SW 1271 (cell line): ENCODE data around the gene SLC25A40.
"Not testable (repeated sequence)": the region's sequence is repeated elsewhere in the genome, so short reads cannot be mapped to it uniquely, and the experiment has no call there.

Experiments
- DNase-seq, 2 experiments: peaks; one replicate each; lab custom pipeline; 2025; lab: John Stamatoyannopoulos, UW

SLC25A40 gene

DNA sequence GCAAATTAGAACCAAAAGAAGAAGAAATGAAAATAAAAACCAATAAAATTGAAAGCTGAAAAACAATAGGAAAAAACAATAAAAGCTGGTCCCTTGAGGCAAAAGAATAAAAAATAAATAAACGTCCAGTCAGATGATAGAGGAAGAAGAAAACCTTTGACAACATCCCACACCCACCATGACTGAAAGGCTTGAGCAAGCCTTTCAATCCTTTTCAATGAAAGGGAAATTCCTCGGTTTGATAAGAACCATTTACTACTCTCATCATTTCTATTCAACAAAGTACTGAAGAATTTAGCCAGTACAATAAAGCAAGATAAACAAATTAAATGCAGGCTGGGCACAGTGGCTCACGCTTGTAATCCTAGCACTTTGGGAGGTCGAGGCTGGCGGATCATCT, 3.8 kb downstream of the SLC25A40 start:
- DNase-seq: no peak

DNA sequence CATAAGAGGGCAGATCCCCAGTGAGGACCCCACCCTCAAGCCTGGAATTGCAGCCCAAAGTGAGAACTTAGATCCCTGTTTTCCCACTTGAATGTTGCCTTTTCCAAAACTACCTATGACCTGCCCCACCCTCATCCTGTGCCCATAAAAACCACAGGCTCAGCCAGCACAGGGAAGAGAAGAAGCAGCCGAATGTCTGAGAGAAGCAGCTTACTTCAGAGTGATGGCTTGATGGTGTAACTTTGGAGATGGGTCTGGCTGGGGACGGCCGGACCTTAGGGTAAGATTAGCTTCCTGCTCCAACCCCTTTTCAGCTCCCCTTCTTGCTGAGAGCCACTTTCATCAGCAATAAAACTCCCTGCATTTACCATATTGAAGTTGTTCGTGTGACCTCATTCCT, 5.7 kb downstream of the SLC25A40 start:
- no peak for DNase-seq

DNA sequence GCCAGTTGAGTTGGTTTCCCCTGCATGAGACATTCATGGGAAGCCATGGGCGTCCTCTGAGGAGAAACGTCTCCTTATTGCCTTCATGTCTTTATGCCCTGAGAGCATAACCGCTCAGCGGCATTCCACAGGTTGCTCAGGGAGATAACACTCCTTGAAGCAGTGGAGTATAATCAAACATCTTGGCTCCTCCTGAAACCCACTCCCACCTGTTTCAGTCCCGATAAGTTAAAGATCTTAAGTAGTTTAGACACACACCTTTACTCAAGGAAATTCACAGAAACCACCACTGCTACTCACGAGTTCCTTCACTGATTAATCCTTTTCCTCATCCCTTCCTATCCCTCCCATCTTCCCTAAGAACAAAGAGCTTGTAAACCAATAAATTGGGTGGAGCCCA, 9.6 kb downstream of the SLC25A40 start:
- DNase-seq: not testable (repeated sequence)

DNA sequence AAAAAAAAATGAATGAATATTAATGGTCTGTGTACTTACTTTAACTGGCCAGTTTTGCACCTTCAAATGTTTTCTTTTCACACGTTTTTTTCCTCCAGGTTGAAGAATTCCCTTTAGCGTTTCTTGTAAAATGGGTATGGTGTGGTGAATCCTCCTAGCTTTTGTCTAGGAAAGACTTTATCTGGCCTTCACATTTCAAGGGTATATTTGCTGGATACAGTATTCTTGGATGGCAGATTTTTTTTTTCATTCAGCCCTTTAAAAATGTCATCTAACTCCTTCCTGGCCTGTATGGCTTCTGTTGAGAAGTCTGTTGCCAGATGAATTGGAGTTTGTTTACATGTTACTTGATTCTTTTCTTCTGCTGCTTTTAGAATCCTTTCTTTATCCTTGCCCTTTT, 10.1 kb downstream of the SLC25A40 start:
- no peak for DNase-seq

DNA sequence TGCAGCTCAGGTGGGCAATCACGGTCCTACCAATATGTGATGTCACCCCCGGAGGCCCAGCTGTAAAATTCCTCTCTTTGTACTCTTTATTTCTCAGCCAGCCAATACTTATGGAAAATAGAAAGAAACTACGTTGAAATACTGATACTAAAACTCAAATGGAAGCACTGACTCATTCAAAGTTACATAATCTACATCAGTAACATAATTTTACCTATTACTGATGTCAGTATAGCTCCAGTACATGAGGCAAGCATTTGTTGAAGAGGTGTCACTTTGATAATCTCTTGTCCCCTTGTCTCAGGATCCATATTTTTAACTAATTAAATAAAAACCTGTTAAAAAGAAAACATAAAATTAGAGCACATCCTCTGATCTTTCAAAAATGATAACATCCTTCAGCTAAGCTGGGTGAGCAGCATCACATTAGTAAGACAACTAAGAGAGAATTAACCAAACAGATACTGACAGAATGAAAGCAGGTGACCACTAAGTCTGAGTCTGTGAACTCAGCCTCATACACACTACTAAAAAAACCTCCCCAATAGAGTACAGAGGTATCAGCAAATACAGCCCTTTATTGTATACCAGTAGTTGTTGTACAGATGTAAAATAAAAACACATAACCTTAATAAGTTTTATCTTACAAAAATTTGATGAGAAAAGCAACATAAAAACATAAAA, 17.6 kb downstream of the SLC25A40 start:
- no peak for DNase-seq

DNA sequence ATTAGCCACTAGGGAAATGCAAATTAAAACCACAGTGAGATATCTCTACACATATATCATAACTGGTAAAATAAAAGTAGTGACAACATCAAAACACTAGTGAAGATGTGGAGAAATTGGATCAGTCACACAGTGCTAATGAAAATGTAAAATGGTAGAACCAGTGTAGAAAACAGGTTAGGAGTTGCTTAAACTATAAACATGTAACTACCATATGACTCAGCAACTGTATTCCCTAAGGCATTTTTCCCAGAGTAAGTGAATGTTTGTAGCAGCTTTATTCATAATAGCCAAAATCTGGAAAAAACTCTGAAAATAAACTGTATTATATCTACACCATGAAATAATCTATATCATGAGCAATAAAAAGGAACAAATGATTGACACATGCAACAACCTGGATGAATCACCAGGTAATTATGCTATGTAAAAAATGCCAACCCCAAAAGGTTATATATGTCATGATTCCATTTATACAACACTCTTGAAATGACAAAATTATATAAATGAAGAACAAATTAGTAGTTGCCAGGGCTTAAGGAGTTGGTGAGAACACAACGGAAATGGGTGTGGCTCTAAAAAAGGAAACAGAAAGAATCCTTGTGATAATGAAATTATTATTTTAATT, 22.8 kb downstream of the SLC25A40 start:
- DNase-seq: peak in 1 of 2 experiments; percentile 30

DNA sequence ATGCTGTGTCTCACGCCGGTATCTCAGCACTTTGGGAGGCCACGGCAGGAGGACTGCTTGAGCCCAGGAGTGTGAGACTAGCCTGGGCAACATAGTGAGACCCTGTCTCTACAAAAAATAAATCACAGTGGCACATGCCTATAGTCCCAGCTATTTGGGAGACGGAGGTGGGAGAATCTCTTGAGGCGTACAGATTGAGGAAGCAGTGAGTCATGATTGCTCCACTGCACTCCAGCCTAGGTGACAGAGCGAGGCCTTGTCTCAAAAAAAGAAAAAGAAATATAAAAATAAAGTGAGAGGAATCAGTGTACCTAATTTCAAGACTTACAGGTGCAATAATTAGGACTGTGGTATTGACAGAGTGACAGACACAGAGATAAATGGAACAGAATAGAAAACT, 23.9 kb downstream of the SLC25A40 start:
- no peak for DNase-seq

DNA sequence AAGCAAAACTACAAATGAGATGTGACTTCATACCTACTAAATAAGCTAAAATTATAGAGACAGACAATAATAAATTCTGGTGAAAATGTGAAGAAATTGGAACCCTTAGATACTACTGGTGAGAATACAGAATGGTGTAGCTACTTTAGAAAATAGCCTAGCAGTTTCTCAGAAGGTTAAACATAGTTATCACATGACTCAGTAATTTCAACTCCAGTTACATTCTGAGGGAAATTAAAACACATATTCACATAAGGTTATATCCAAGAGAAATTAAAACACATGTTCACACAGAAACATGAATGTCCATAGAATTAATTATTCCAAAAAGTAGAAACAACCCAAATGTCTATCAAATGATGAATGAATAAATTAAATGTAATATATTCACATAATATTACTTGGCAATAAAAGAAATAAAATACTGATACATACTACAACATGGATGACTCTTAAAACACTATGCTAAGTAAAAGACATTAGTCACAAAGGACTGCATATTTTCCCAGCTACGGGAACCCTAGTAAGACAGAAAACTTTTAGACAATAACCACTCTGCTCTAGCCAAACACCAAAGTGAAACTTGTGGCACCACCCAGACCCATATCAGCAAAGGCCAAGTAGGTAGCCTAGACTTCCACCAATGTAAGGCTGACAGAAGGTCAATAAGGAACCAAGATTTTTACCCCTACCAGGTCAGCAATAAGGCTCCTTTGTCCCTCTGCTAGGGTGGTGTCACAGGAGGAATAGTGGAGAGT, 25.1 kb downstream of the SLC25A40 start:
- DNase-seq: no peak

DNA sequence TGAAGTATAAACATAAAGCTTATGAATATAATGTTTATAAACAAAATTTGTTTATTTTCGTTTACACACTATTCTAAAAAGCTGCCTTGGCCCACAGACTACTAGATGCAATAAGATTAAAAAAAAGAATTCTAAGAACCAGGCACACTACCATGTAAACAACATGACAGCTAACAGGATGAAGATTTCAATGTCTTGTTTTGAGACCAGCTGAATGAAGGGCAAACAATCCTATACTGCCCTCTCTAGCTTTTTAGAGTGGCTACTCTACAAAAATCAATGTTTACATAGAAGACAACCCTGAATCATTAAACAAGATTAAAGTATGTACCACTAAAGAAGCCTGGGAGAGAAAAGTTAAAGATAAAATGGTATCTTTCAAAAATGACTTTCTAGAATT, 38.6 kb downstream of the SLC25A40 start:
- DNase-seq: no peak

DNA sequence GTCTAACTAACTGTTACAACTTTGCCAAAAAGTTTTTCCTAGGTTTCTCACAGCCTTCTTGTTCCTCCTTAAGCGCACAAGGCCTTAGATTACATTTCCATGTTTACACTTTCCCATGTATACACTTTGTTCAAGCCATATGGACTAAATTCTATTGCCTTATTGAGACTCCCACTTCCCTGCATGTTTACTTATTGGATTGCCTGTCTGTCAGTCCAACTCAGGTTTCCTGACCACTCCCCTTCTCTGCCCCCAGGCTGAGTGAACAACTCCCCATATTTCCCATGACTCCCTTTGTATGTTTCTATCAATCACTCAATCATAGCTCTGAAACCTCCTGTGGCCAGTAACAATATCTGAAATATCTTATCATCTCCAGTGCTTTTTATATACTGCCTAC, 43.0 kb downstream of the SLC25A40 start:
- no peak for DNase-seq

DNA sequence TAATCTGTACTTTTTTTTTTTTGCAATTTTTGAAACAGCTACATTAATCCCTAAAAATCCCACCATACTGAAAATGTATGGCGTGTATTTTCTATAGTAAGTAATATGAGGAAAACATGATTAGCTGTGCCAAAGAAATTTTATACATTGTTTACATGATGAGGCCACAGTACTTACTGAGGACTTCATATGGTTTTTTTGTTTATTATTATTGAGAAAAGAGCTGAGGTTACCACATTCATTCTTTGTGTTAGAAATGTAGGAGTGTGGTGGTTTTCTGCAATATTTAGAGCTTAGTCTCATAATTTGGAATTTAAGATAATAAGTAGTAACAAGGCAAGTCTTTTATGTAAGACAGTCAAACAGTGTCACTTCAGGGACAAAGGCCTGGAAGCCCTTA, 45.1 kb downstream of the SLC25A40 start:
- no peak for DNase-seq

DNA sequence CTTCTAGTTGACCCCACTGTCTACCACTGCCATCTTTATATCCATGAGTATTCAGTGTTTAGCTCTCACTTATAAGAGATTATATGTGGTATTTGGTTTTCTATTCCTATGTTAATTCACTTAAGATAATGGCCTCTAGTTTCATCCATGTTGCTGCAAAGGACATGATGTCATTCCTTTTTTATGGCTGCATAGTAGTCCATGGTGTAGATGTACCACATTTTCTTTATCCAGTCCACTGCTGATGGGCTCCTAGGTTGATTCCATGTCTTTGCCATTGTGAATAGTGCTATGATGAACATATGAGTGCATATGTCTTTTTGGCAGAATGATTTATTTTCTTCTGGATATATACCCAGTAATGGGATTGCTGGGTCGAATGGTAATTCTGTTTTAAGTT, 47.8 kb downstream of the SLC25A40 start:
- DNase-seq: not testable (repeated sequence)

DNA sequence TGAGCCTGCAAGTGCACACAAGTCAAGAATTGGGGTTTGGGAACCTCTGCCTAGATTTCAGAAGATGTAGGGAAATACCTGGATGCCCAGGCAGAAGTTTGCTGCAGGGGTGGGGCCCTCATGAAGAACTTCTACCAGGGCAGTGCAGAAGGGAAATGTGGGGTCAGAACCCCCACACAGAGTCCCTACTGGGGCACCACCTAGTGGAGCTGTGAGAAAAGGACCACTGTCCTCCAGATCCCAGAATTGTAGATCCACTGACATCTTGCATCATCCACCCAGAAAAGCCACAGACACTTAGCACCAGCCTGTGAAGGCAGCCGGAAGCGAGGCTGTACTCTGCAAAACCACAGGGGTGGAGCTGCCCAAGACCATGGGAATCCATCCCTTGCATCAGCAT, 50.8 kb downstream of the SLC25A40 start:
- DNase-seq: not testable (repeated sequence)

DNA sequence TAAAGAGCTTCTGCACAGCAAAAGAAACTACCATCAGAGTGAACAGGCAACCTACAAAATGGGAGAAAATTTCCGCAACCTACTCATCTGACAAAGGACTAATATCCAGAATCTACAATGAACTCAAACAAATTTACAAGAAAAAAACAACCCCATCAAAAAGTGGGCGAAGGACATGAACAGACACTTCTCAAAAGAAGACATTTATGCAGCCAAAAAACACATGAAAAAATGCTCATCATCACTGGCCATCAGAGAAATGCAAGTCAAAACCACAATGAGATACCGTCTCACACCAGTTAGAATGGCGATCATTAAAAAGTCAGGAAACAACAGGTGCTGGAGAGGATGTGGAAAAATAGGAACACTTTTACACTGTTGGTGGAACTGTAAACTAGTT, 54.1 kb downstream of the SLC25A40 start:
- DNase-seq: not testable (repeated sequence)

DNA sequence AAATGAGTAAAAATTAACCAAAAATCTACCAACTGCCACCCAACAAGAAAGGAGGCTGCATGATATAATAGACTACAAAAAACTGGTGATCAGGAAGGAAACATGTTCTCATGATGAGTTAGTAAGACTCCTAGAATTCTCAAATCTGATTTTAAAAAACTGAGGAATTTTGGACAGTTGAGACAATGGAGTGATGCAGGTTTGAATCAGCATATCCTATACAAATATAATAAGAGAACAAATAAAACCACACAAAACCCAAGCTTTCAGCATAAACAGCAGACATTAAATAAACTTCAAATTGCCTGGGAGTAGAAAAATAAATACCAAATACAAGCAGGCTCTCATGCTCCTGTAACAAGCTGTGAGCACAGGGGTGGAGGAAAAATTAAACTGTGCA, 57.8 kb downstream of the SLC25A40 start:
- no peak for DNase-seq

DNA sequence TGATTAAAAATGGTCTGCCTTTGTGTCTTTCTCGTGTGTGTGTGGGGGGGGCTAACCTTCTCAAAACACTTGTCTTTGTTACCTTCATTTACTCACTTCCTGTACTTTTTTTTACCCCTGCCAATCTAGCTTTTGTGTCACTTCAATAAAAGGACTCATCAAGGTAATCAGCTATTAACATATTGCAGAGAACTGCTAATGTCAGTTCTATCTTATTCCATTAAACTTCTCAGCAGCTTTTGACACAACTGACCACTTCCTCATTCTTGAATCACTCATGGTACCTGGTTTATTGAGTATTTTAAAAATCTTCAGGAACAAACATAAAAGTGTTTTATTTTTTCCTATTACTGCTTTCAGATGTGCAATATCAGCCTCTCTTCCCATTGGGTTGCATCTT, 59.8 kb downstream of the SLC25A40 start:
- DNase-seq: no peak

DNA sequence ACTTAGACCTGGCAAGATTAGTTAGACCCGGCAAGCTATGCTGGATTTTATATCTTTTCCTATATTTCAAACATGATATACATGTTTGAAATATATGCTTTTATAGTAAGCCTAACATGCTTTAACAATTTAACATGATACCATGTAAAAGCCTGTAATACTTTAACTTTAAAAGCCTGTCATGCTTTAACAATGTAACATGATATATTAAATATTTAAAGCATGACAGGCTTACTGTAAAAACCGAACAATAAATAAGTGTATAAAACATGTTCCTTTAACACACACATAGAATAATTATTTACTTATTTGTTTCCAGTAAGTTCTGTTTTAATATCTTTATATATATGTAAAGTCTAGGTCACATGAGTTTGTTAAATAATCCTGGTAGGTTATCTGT, 65.4 kb downstream of the SLC25A40 start:
- no peak for DNase-seq

DNA sequence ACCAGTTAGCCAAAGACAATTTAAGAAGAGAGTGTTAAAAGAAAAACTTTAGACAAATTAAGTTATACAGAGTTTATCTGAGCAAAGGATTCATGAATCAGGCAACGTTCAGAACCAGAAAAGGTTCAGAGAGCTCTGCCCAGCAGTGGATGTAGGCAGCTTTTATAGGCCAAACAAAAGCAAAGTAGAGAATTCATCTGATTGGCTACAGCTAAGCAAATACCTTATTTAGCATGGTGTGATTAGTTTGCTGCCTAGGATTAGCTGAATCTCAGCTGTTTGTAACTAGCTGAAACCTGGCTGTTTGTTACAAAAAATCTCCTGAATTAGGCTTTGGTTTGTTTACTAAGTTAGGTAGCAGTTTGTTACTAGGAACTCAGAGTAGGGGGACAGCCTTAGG, 66.0 kb downstream of the SLC25A40 start:
- DNase-seq: no peak

DNA sequence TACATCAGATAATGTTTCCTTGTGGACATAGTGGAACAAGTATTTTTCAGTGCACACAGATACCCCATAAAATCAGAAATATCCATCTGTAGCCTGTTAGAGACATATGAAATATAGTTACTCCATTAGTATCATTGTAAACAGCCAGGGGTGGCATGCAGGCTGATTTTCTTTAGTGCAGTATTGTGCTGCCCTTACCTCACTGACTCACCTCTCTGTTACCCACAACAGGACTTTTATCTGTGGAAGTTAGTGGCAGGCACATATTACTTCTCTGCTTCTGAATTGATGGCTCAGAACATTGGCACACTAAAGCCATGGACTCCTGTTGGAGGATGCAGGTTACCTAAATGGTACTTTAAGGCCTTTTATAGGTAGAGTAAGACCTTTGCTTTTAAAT, 70.0 kb downstream of the SLC25A40 start:
- DNase-seq: no peak

DNA sequence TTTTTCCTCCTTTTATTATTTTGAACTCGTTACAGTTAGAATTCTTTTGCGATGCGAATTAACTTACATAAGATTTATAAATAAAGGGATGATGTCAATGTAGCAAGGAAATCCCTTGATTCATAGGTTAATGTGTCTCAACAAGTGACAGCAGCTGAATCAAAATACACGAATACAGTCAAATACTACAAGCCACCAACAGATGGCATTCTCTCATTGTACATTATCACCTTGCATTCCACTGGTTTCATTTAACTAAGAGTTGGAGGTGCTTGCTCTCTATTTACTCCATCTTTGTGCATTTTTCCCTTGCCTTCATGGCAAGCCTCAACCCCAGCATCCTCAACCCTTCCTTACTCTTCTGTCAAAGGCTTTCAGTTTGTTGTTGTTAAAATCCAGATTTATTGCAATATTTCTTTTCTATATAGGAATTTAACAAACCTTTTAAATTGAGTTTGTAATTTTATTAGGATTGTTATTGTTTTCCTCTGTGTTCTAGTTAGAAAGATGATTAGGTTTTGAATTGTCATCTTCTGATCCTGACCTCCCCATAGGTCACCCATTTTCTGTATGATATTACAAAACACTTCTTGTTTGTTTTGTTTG, 78.3 kb downstream of the SLC25A40 start:
- peak in 1 of 2 experiments; percentile 67 for DNase-seq

DNA sequence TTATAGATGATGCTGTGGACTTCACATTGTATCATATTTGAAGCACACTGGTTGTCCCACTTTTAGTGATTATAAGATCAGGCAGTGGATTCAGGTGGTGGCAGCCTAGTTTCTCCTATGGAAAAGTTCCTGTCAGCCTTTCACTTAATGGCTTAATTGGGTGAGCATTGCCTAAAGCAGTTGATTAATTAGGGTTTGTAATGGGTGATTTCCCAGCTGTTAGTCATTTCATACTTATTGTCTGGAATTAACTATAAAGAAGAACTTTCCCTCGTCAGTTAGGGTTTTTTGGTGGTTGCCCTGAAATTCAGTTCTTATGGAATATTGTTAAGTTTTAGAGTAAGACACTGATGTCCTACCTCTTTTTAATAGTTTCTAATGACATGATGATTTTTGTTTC, 78.8 kb downstream of the SLC25A40 start:
- DNase-seq: no peak

DNA sequence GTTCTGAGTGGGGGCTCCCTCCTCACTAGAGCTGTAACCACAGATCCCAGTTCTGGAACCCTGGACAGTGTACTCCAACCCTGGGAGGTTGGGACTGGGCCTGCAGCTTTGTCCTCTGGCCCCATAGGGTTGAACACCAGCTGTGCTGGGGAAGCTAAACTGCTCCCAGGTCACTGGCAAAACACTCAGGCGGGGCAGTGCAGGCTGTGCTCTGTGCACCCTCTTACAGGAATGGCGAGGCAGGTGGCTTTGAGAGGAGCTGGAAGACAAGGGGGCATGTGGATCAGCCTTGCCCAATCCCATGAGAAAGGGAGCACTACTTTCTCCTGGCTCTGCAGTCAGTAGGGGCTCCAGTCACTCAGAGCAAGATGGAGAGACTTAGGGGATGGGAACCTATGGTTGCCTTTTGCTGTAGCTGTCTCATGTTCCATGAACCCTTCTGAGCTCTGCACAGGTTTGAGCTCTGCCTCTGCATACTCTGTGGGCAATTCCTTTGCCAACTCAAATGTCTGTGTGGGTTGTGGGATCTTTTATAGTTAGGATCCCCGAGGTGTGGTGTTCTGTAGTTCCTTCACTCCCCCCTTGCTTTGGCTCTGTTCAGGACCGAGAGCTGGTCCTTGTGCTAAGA, 90.7 kb downstream of the SLC25A40 start:
- no peak for DNase-seq
